GM12801 (cell line): ENCODE measurements around the gene SCYL2.

Experiments
- TF ChIP-seq, protein P1 (sequence below): IDR thresholded peaks from one replicate; pipeline ENCODE4 v1.5.1; 2011; ENCODE audit warnings: control low read depth; ENCODE audit not compliant: insufficient read length; ENCODE audit errors: extremely low read depth

The SCYL2 gene, protein sequence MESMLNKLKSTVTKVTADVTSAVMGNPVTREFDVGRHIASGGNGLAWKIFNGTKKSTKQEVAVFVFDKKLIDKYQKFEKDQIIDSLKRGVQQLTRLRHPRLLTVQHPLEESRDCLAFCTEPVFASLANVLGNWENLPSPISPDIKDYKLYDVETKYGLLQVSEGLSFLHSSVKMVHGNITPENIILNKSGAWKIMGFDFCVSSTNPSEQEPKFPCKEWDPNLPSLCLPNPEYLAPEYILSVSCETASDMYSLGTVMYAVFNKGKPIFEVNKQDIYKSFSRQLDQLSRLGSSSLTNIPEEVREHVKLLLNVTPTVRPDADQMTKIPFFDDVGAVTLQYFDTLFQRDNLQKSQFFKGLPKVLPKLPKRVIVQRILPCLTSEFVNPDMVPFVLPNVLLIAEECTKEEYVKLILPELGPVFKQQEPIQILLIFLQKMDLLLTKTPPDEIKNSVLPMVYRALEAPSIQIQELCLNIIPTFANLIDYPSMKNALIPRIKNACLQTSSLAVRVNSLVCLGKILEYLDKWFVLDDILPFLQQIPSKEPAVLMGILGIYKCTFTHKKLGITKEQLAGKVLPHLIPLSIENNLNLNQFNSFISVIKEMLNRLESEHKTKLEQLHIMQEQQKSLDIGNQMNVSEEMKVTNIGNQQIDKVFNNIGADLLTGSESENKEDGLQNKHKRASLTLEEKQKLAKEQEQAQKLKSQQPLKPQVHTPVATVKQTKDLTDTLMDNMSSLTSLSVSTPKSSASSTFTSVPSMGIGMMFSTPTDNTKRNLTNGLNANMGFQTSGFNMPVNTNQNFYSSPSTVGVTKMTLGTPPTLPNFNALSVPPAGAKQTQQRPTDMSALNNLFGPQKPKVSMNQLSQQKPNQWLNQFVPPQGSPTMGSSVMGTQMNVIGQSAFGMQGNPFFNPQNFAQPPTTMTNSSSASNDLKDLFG

GRCh38 chr12:100266835-100267602 lies at the start of gene SCYL2, which contains the start of gene DEPDC4:
SCYL2 (plus strand) TSS chr12:100267177; CDS start chr12:100282971, 15,794 bp downstream.
DEPDC4 (minus strand) TSS chr12:100267079; CDS start chr12:100267076, 3 bp downstream.
- TF ChIP-seq, protein P1, sequence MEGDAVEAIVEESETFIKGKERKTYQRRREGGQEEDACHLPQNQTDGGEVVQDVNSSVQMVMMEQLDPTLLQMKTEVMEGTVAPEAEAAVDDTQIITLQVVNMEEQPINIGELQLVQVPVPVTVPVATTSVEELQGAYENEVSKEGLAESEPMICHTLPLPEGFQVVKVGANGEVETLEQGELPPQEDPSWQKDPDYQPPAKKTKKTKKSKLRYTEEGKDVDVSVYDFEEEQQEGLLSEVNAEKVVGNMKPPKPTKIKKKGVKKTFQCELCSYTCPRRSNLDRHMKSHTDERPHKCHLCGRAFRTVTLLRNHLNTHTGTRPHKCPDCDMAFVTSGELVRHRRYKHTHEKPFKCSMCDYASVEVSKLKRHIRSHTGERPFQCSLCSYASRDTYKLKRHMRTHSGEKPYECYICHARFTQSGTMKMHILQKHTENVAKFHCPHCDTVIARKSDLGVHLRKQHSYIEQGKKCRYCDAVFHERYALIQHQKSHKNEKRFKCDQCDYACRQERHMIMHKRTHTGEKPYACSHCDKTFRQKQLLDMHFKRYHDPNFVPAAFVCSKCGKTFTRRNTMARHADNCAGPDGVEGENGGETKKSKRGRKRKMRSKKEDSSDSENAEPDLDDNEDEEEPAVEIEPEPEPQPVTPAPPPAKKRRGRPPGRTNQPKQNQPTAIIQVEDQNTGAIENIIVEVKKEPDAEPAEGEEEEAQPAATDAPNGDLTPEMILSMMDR = no peak

GRCh38 chr12:100219328-100220109 lies 47.5 kb upstream of the SCYL2 start:
- TF ChIP-seq, protein P1 = no peak

GRCh38 chr12:100221523-100221922 lies 45.5 kb upstream of the SCYL2 start:
- TF ChIP-seq, protein P1 = no peak

GRCh38 chr12:100225491-100225890 lies 41.5 kb upstream of the SCYL2 start:
- TF ChIP-seq, protein P1 = no peak

DNA sequence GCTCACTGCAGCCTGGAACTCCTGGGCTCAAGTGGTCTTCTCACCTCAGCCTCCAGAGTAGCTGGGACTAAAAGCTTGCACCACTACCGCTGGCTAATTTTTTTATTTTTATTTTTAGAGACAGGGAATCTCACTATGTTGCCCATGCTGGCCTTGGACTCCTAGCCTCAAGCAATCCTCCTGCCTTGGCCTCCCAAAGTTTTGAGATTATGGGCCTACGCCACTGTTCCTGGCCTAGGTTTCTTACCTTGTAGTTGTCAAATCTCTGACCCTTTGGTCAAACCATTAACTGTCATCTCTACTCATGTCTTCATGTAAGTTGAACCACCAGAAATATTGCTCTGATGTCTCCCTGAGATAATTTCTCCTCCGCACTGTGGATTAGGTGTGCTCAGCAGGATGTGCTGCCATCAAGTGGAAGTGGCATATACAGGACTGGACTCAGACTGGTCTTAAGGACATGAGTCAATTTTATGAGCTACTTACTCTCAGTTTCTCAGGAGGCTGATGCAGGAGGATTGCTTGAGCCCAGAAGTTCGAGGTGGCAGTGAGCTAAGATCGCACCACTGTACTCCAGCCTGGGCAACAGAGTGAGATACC lies 37.8 kb upstream of the SCYL2 start:
- TF ChIP-seq, protein P1 = no peak

GRCh38 chr12:100229876-100230275 lies 37.1 kb upstream of the SCYL2 start:
- TF ChIP-seq, protein P1 = no peak
